GM23338 (cell line): ENCODE results near the gene IL36RN. TPM values are rescaled to one million over a fixed set of nuclear protein-coding genes. Genes with fewer than 3 reads are reported as not detected.

Experiments used
- ATAC-seq: fragments of 200-7000 bp; cut with Tn5 transposase; 3 replicates; pipeline ENCODE4 v1.9.1; 2020
- DNase-seq: peaks from one replicate; pipeline ENCODE4 v3.0.0-alpha.2; 2015; ENCODE audit warnings: low spot score
- H2AFZ ChIP-seq: fragments of 200-600 bp; sonication (generic); 2 replicates; pipeline ENCODE4 v1.8.0; 2016; ENCODE audit warnings: antibody characterized with exemption, mild to moderate bottlenecking, moderate library complexity
- H3F3A ChIP-seq: fragments of 200-600 bp; sonication (generic); replicated peaks from 2 replicates; pipeline ENCODE4 v1.8.0; 2017; ENCODE audit warnings: antibody characterized with exemption, mixed run types, low read depth
- H3K27ac ChIP-seq: fragments of 200-600 bp; sonication (generic); 2 replicates; pipeline ENCODE4 v1.6.1; 2016; ENCODE audit warnings: low read depth
- H3K27me3 ChIP-seq: fragments of 200-600 bp; sonication (generic); 2 replicates; pipeline ENCODE4 v1.8.0; 2016; ENCODE audit warnings: mild to moderate bottlenecking, mixed run types, moderate library complexity; ENCODE audit not compliant: insufficient read depth
- H3K36me3 ChIP-seq: fragments of 200-600 bp; sonication (generic); 2 replicates; pipeline ENCODE4 v1.8.0; 2016; ENCODE audit warnings: mild to moderate bottlenecking; ENCODE audit not compliant: insufficient read depth
- H3K4me1 ChIP-seq: fragments of 200-600 bp; sonication (generic); 2 replicates; pipeline ENCODE4 v1.8.0; 2016; ENCODE audit warnings: mild to moderate bottlenecking, moderate library complexity; ENCODE audit not compliant: insufficient read depth
- H3K4me2 ChIP-seq: fragments of 200-600 bp; sonication (generic); 2 replicates; pipeline ENCODE4 v1.7.1; 2017; ENCODE audit warnings: mixed run types
- H3K4me3 ChIP-seq: fragments of 200-600 bp; sonication (generic); 2 replicates; pipeline ENCODE4 v1.6.1; 2016; ENCODE audit warnings: mixed run types
- H3K79me2 ChIP-seq: fragments of 200-600 bp; sonication (generic); replicated peaks from 2 replicates; pipeline ENCODE4 v1.8.0; 2017; ENCODE audit warnings: mild to moderate bottlenecking; ENCODE audit not compliant: insufficient read depth
- H3K9me2 ChIP-seq: fragments of 200-600 bp; sonication (generic); 2 replicates; pipeline ENCODE4 v1.8.0; 2017; ENCODE audit not compliant: insufficient read depth
- H4K20me1 ChIP-seq: fragments of 200-600 bp; sonication (generic); replicated peaks from 2 replicates; pipeline ENCODE4 v1.8.0; 2017; ENCODE audit warnings: mild to moderate bottlenecking; ENCODE audit not compliant: insufficient read depth
- H3K27ac Mint-ChIP-seq: 2 replicates; pipeline ENCODE4 v1.8.0; 2020; ENCODE audit warnings: inconsistent platforms, mild to moderate bottlenecking, moderate library complexity, mixed read lengths
- H3K27me3 Mint-ChIP-seq: 3 replicates; pipeline ENCODE4 v1.8.0; 2022; ENCODE audit warnings: low read depth, mild to moderate bottlenecking, moderate library complexity, mixed read lengths, inconsistent platforms; ENCODE audit not compliant: insufficient read depth, poor library complexity
- H3K36me3 Mint-ChIP-seq: 3 replicates; pipeline ENCODE4 v1.8.0; 2021; ENCODE audit warnings: low read depth, mild to moderate bottlenecking, inconsistent platforms, moderate library complexity, mixed read lengths
- H3K4me1 Mint-ChIP-seq: 3 replicates; pipeline ENCODE4 v1.8.0; 2020; ENCODE audit warnings: mild to moderate bottlenecking, inconsistent platforms, mixed read lengths
- H3K4me3 Mint-ChIP-seq: 3 replicates; pipeline ENCODE4 v1.8.0; 2021; ENCODE audit warnings: moderate library complexity, mild to moderate bottlenecking, inconsistent platforms, mixed read lengths
- H3K9me3 Mint-ChIP-seq: 3 replicates; pipeline ENCODE4 v1.8.0; 2020; ENCODE audit warnings: moderate library complexity, mild to moderate bottlenecking, inconsistent platforms, mixed read lengths
- EZH2 ChIP-seq: fragments of 200-600 bp; sonication (generic); IDR thresholded peaks from one replicate; pipeline ENCODE4 v1.8.0; 2017; ENCODE audit warnings: antibody characterized with exemption, mild to moderate bottlenecking, low read depth; ENCODE audit not compliant: unreplicated experiment
- EZH2phosphoT487 ChIP-seq: fragments of 200-600 bp; sonication (generic); IDR thresholded peaks from one replicate; pipeline ENCODE4 v1.8.1; 2018; ENCODE audit warnings: antibody characterized with exemption; ENCODE audit not compliant: unreplicated experiment
- NANOG ChIP-seq: IDR thresholded peaks from 2 replicates; pipeline ENCODE4 v1.6.1; 2016; ENCODE audit warnings: antibody characterized with exemption, borderline replicate concordance
- POLR2AphosphoS5 ChIP-seq: IDR thresholded peaks from 2 replicates; pipeline ENCODE4 v1.6.1; 2016; ENCODE audit warnings: antibody characterized with exemption, low read depth
- STAT1 ChIP-seq: IDR thresholded peaks from one replicate; pipeline ENCODE4 v1.6.1; 2016; ENCODE audit warnings: antibody characterized with exemption; ENCODE audit not compliant: unreplicated experiment
- ZNF114 ChIP-seq: fragments of 250-450 bp; sonication (Bioruptor Pico); IDR thresholded peaks from 2 replicates; pipeline ENCODE4 v1.5.0; 2020; ENCODE audit warnings: mild to moderate bottlenecking, moderate library complexity
- polyA plus RNA-seq: library from polyadenylated mRNA; unstranded; fragments of >200 nt; fragmentation: Nextera tagmentation; extraction: Ambion mirVana; gene quantifications from 2 replicates; pipeline ENCODE4 v1.2.1, GENCODE V29; 2016
- total RNA-seq: library from RNA; depleted of rRNA; stranded (reverse); fragments of >200 nt; shearing (Covaris generic); gene quantifications from 2 replicates; pipeline ENCODE4 v1.2.3, GENCODE V29; 2014
- TF ChIP-seq, protein P1 (sequence below): IDR thresholded peaks from one replicate; pipeline ENCODE4 v1.6.1; 2018; ENCODE audit warnings: antibody characterized with exemption; ENCODE audit not compliant: unreplicated experiment
- TF ChIP-seq, protein P2 (sequence below): IDR thresholded peaks from 2 replicates; pipeline ENCODE4 v1.6.1; 2016; ENCODE audit warnings: antibody characterized with exemption

Gene IL36RN
- total and polyA plus RNA-seq, 2 experiments from 2014 or later, result not detected

DNA sequence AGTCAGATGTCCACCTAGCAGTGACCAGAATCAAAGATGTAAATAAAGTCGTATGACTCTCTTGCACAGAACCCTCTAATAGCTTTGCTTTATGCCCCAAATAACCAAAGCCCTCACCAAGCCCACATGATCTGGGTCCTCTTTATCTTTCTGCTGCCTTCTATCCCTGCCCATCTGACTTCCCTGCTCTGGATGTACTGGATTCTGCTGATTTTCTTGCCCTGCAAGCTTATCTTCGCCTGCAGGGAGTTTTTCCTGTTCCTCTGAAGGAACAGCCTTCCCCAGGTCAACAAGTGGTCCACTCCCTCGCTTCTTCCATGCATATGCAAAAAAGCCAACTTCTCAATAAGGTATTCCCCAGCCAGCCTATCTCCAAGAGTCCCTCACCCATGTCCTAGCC lies 25.0 kb upstream of the IL36RN start (continued):
- TF ChIP-seq, protein P1, sequence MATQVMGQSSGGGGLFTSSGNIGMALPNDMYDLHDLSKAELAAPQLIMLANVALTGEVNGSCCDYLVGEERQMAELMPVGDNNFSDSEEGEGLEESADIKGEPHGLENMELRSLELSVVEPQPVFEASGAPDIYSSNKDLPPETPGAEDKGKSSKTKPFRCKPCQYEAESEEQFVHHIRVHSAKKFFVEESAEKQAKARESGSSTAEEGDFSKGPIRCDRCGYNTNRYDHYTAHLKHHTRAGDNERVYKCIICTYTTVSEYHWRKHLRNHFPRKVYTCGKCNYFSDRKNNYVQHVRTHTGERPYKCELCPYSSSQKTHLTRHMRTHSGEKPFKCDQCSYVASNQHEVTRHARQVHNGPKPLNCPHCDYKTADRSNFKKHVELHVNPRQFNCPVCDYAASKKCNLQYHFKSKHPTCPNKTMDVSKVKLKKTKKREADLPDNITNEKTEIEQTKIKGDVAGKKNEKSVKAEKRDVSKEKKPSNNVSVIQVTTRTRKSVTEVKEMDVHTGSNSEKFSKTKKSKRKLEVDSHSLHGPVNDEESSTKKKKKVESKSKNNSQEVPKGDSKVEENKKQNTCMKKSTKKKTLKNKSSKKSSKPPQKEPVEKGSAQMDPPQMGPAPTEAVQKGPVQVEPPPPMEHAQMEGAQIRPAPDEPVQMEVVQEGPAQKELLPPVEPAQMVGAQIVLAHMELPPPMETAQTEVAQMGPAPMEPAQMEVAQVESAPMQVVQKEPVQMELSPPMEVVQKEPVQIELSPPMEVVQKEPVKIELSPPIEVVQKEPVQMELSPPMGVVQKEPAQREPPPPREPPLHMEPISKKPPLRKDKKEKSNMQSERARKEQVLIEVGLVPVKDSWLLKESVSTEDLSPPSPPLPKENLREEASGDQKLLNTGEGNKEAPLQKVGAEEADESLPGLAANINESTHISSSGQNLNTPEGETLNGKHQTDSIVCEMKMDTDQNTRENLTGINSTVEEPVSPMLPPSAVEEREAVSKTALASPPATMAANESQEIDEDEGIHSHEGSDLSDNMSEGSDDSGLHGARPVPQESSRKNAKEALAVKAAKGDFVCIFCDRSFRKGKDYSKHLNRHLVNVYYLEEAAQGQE, result no peak

DNA sequence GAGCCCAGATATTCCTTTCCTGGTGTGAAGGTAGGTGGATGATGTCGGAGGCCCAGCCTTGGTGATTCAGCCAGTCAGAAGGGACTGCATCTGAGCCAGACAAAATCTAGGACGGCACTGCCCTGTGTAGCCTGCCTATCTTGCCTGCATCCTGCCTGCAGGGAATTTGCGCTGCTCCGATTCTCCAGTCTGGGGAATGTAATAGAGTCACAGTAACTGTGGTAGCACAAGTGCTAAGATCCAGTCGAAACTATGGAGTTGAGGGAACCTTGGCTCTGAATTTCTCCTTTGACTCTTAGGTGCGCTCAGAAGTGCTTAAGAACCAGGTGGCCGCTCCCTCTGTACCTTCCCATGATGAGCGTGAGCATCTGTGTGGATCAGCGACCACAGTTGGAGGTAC lies 22.2 kb upstream of the IL36RN start:
- DNase-seq, result no peak
- no peaks in the 10 kb centered on the region for H3K36me3 ChIP-seq
- no peak overlapping the region for H2AFZ ChIP-seq
- no peaks in the 10 kb centered on the region for H4K20me1 ChIP-seq
- no peaks in the 10 kb centered on the region for H3K27me3 ChIP-seq
- H3F3A ChIP-seq, result no peaks in the 10 kb centered on the region
- no peak for ATAC-seq
- no peak overlapping the region for H3K27ac ChIP-seq
- Mint-ChIP-seq H3K27ac (no peak overlapping the region), H3K4me3 (no peak overlapping the region), H3K27me3 (no peaks in the 10 kb centered on the region), H3K9me3 (no peaks in the 10 kb centered on the region; the same call in 2 of the 3 replicates), H3K36me3 (no peaks in the 10 kb centered on the region; the same call in 2 of the 3 replicates), H3K4me1 (peaks cover 2% of the 10 kb centered on the region; the same call in 1 of the 3 replicates)
- no peaks in the 10 kb centered on the region for H3K79me2 ChIP-seq
- H3K4me3 ChIP-seq, result no peak overlapping the region
- H3K9me2 ChIP-seq, result peaks cover 4% of the 10 kb centered on the region; the same call in 1 of the 2 replicates
- H3K4me2 ChIP-seq, result no peak overlapping the region
- no peak for TF ChIP-seq STAT1
- TF ChIP-seq, protein P2, sequence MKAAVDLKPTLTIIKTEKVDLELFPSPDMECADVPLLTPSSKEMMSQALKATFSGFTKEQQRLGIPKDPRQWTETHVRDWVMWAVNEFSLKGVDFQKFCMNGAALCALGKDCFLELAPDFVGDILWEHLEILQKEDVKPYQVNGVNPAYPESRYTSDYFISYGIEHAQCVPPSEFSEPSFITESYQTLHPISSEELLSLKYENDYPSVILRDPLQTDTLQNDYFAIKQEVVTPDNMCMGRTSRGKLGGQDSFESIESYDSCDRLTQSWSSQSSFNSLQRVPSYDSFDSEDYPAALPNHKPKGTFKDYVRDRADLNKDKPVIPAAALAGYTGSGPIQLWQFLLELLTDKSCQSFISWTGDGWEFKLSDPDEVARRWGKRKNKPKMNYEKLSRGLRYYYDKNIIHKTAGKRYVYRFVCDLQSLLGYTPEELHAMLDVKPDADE, result no peak
- no peak for TF ChIP-seq ZNF114 (CRISPR knock-in tag)
- no peak for TF ChIP-seq EZH2phosphoT487
- no peak for TF ChIP-seq NANOG
- no peak for TF ChIP-seq EZH2
- TF ChIP-seq, protein P1, result no peak
- no peak for TF ChIP-seq POLR2AphosphoS5
- H3K4me1 ChIP-seq, result no peaks in the 10 kb centered on the region
